ENCODE measurements around the gene NEURL1B.

DNA sequence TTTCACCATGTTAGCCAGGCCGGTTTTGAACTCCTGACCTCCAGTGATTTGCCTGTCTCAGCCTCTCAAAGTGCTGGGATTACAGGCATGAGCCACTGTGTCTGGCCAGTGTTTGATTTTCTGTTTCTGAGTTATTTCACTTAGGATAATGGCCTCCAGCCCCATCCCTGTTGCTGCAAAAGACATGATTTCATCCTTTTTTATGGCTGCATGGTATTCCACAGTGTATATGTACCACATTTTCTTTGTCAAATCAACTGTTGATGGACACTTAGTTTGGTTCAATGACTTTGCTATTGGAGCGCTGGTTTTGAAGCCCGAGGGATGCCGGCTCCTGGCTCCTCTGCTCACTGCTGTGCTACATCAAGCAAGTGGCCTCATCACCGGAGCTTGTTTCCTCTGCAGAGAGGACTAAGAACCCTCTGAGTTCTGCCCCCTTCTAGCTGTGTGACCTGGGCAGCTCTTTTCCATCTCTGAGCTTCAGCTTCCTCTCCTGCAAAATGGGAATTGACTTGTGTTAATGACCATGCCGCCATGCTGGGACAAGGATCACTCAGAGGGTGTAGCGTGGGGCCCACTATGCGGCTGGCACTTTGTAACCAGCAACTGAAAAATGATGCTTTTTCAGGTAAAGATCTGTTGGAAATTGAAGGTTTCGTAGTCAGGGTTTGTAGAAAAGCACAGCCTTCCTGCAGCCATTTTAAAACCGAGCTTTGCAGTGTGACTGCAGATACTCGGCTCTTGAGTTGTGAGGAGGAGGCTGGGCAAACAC, 4.6 kb upstream of the NEURL1B start:
- TF ChIP-seq, protein P1, sequence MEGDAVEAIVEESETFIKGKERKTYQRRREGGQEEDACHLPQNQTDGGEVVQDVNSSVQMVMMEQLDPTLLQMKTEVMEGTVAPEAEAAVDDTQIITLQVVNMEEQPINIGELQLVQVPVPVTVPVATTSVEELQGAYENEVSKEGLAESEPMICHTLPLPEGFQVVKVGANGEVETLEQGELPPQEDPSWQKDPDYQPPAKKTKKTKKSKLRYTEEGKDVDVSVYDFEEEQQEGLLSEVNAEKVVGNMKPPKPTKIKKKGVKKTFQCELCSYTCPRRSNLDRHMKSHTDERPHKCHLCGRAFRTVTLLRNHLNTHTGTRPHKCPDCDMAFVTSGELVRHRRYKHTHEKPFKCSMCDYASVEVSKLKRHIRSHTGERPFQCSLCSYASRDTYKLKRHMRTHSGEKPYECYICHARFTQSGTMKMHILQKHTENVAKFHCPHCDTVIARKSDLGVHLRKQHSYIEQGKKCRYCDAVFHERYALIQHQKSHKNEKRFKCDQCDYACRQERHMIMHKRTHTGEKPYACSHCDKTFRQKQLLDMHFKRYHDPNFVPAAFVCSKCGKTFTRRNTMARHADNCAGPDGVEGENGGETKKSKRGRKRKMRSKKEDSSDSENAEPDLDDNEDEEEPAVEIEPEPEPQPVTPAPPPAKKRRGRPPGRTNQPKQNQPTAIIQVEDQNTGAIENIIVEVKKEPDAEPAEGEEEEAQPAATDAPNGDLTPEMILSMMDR (IDR thresholded peaks at IDR 0.05): no peak
- TF ChIP-seq POLR2A (IDR thresholded peaks at IDR 0.05) (no peak), EP300 (IDR thresholded peaks at IDR 0.05) (no peak)

All from tibial nerve (tissue), 4 donors.